Epithelial cell of esophagus (primary cell): Measurements from ENCODE around the gene MYOM1.

ENCODE experiments used
- DNase-seq: peaks from one replicate; pipeline ENCODE4 v3.0.0; 2010; ENCODE audit warnings: low read depth
- H3K4me3 ChIP-seq: 2 replicates; pipeline ENCODE4 v1.5.1; 2011; ENCODE audit warnings: mild to moderate bottlenecking, low read length, control low read depth
- CTCF ChIP-seq: IDR thresholded peaks from 2 replicates; pipeline ENCODE4 v1.5.1; 2011; ENCODE audit warnings: low read depth, mild to moderate bottlenecking, low read length, control low read depth, inconsistent platforms; ENCODE audit not compliant: insufficient read depth; ENCODE audit errors: missing control alignments

The MYOM1 gene

DNA sequence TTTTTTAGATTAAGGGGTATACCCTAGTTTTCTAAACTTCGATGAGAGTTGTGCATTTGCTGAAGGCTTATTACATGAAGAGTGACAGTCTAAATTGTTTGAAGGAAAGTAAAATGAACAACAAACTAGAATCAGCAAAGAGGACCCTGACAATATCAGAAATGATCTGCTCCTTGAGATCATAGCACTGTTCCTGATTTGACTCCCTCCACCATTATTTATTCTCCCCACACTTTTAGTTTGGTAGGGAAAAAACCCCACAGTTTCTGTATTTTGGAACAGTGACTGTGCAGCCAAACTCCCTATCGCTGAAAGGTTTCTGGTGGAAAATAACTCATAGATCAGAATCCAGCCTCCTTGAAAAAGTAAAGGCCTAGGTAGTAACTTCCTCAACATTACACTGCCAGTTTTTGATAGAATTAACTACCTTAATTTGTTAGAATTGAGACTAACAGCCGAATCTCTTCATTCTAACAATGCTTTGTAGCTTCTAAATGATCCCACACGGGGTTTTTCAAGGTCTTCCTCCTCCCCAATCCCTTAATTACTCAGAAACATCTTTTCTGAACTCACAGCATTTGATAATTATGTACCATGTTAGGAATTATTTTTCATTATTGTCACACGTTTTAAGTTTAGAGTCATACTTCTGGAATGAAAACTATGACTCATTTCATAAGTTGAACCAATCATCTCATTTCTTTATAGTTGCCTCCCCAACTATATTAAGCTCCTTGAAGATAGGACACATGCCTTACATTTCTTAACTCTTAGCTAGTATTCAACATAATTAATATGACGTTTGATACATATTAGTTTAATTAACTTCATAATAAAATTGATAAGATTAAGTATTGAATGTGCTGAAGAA, 30.7 kb upstream of the MYOM1 start:
- peak; percentile 78 for DNase-seq
- H3K4me3 ChIP-seq: no peak overlapping the region
- no peak for TF ChIP-seq CTCF

DNA sequence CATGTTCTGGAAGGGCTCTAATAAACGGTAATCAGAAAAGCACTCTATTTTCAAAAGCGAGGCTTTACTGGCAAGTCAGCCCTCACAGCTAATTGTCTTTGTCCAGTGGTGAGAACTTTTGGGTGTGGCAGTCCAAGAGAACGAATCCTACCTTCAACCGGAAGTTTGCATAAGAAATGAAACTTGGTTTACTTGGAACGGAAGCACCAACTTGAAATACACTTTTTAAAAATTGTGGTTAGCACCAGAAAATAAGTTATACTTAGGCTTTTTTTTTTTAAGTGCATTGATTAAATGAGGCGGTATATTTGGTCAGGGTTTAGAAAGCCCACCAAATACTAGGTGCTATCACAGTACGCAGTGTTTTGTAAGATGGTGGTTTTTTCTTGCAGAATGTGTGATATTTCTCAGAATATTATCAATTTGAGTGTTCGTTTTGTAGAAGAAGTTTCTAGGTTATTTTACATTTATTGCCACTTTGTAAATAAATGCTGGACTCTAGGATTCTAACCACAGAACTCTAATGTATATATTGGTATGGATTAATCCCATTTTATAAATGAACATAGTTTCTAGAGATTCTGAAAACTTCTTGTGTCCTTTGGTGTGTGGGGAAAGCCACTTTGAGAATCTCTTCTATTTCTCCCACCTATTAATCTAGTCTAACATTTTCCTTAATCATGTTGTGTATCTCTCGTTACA, 29.0 kb upstream of the MYOM1 start:
- TF ChIP-seq CTCF: no peak
- DNase-seq: peak; percentile 80
- peak overlapping the region; percentile 86 for H3K4me3 ChIP-seq

DNA sequence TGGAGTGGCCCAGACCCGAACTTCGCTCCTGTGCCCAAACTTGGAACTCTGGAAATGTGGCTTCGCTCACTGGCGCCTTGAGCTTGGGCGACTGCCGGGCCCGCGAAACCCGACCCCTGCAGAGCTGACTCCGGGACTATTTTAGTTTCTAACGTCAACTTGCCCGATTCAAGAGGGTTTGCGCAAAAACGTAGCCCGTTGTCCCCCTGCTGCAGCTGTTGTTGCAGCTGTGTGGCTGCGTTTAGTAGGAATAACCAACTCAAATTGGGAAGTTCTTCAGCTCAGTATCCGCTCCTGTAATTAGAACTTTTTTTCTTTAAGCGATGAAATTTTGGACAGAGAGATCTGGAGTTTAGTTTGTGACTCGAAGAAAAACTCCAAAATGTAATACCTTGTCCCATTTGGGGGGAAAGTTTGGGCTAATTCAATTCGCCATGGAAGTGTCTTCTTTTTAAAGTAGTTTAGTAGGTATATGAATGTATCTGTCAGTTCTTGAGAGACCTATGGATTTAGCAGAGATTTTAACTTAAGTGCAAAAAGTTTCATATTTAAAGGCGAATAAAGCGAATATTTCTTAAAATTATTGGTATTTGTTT, 28.4 kb upstream of the MYOM1 start:
- no peak for TF ChIP-seq CTCF
- DNase-seq: no peak
- H3K4me3 ChIP-seq: peak overlapping the region; percentile 86

GRCh38 chr18:3247240-3248061, 27.7 kb upstream of the MYOM1 start, which contains the start of gene MYL12A:
Gene MYL12A (plus strand): TSS chr18:3247801. CDS start chr18:3253248, 5,447 bp downstream.
- DNase-seq: peak; percentile 99
- no peak for TF ChIP-seq CTCF
- peak within 1 kb of the TSS; percentile 86 for H3K4me3 ChIP-seq

DNA sequence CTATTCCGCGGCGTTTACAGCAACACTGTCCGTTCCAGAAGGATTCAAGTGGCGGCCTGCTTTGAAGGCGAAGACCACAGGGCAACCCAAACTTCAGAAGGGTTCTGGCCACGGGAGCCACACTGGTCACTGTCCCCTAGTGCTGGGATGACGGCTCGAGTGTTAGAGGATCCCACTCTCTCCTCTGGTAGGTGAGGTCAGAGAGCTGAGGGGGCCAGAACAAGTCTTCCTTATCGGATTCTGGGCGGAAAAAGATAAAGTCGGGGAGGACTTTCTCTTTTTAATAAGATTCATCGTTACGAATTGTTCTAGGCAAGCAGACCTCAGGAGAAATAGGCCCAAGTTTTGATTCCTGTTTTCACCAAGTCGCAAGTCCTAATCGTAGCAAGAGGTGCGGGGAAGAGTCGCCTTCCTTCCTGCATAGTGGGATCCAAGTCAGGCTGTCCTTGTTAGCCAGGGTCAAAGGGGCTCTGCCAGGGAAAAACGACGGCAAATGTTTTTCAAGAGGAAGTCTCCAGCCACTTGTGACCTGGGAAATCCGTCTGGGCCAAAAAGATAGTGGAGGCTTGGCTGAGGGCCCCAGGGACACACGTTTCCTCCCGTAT, 27.0 kb upstream of the MYOM1 start:
- TF ChIP-seq CTCF: no peak
- H3K4me3 ChIP-seq: peak overlapping the region; percentile 86
- peak; percentile 23 for DNase-seq
